Activated CD4-positive, alpha-beta memory T cell treated with anti-CD3 and anti-CD28 coated beads for 36 hours (primary cell): ENCODE measurements around the gene CCND3. TPM values are rescaled to one million over a fixed set of nuclear protein-coding genes. Genes with fewer than 3 reads are reported as not detected.

ENCODE experiments used
- CTCF ChIA-PET: fragments of 350-600 bp; sonication (Branson Sonifier 250); formaldehyde crosslinking; loops from one replicate; lab custom pipeline; 2021; ENCODE audit warnings: antibody characterized with exemption, inconsistent platforms; lab: Charles Lee
- POLR2A ChIA-PET: fragments of 350-600 bp; sonication (Branson Sonifier 250); formaldehyde crosslinking; loops from one replicate; lab custom pipeline; 2021; ENCODE audit warnings: antibody characterized with exemption; lab: Charles Lee
- DNase-seq: peaks from one replicate; pipeline ENCODE4 v3.0.0-alpha.2; 2020
- H3K27ac Mint-ChIP-seq: one replicate; pipeline ENCODE4 v1.8.0; 2021; ENCODE audit warnings: mixed read lengths
- H3K27me3 Mint-ChIP-seq: one replicate; pipeline ENCODE4 v1.8.0; 2021; ENCODE audit warnings: mixed read lengths
- H3K36me3 Mint-ChIP-seq: one replicate; pipeline ENCODE4 v1.8.0; 2021; ENCODE audit warnings: mixed read lengths
- H3K4me1 Mint-ChIP-seq: one replicate; pipeline ENCODE4 v1.8.0; 2021; ENCODE audit warnings: low read depth, mixed read lengths
- H3K4me3 Mint-ChIP-seq: one replicate; pipeline ENCODE4 v1.8.0; 2021; ENCODE audit warnings: mild to moderate bottlenecking, mixed read lengths
- H3K9me3 Mint-ChIP-seq: one replicate; pipeline ENCODE4 v1.8.0; 2021; ENCODE audit warnings: mixed read lengths
- intact Hi-C: fragments of 100-400 bp; cut with micrococcal nuclease; formaldehyde crosslinking; loops from one replicate; pipeline ENCODE4 v1.15.1; 2023
- total RNA-seq, 2 experiments: library from RNA; stranded (reverse); gene quantifications; one replicate each; pipeline ENCODE4 v1.2.3, GENCODE V29; 2021

The CCND3 gene
- total RNA-seq, 2 experiments from 2014 or later, result 570 to 573 TPM

- peak; percentile 96 for DNase-seq
- no peaks in the 10 kb centered on the region for H3K9me3 Mint-ChIP-seq
- POLR2A ChIA-PET, result interaction anchor here (0.6 to 2.9 kb wide), 19 partner anchors 10 to 135 kb away, joined by 3 to 18 read pairs (median 6); partner anchors contain the start of genes CCND3, TAF8, TOMM6 and USP49
Observed at GRCh38 chr6:41920921-41921711, 20.5 kb downstream of the CCND3 start, which contains the start of the genes BYSL and MED20. TSS of gene BYSL (plus strand) at chr6:41921499. CDS start at chr6:41921563, 64 bp downstream. TSS of gene MED20 (minus strand) at chr6:41921139. CDS start at chr6:41921018, 121 bp downstream.

DNA sequence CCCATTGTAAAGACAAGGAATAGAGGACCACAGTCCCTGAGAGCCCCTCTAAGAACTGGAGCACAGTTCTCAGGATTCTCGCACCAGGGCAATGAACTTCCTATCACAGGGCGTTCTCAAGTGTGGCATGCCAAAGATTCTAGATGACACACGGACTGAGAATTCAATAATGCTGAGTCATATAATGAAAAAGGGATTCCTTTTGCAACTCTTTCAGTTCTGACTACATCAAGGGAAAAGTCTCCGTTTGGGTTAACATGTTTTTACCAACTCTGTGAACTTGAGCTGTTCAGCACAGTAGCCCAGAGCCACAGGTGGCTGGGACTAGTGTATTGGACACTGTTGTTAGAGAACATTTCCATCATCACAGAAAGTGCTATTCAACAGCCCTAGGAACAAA lies 24.1 kb downstream of the CCND3 start:
- H3K9me3 Mint-ChIP-seq, result no peaks in the 10 kb centered on the region
- no peaks in the 10 kb centered on the region for H3K27me3 Mint-ChIP-seq
- CTCF ChIA-PET, result interaction anchor here (0.6 to 0.9 kb wide), 3 partner anchors 25 to 245 kb away, joined by 3 to 6 read pairs (median 3); no protein-coding TSS in a partner anchor
- no peak overlapping the region for H3K4me3 Mint-ChIP-seq
- H3K4me1 Mint-ChIP-seq, result peaks cover 32% of the 10 kb centered on the region
- intact Hi-C loops, result no loop called here
- DNase-seq, result peak; percentile 41
- peak overlapping the region; percentile 66 for H3K27ac Mint-ChIP-seq
- POLR2A ChIA-PET, result no interaction called here
- H3K36me3 Mint-ChIP-seq, result peaks cover 15% of the 10 kb centered on the region

More at GRCh38 chr6:41920921-41921711, 20.5 kb downstream of the CCND3 start, which contains the start of the genes BYSL and MED20:
- Mint-ChIP-seq H3K27ac (peak within 1 kb of the TSS; percentile 96), H3K4me3 (peak within 1 kb of the TSS; percentile 93), H3K36me3 (peaks cover 18% of the 10 kb centered on the region), H3K4me1 (peaks cover 49% of the 10 kb centered on the region), H3K27me3 (no peaks in the 10 kb centered on the region)
- CTCF ChIA-PET, result interaction anchor here (0.6 to 7.0 kb wide), 39 partner anchors 8 to 302 kb away, joined by 3 to 156 read pairs (median 4); partner anchors contain the start of genes CCND3, FRS3, MRPS10 and TAF8
- intact Hi-C loops, result loop anchor here (1.0 to 5.0 kb wide), 9 partner anchors 20 to 642 kb away; partner anchors contain the start of genes CCND3, MRPS10, TFEB and TOMM6

DNA sequence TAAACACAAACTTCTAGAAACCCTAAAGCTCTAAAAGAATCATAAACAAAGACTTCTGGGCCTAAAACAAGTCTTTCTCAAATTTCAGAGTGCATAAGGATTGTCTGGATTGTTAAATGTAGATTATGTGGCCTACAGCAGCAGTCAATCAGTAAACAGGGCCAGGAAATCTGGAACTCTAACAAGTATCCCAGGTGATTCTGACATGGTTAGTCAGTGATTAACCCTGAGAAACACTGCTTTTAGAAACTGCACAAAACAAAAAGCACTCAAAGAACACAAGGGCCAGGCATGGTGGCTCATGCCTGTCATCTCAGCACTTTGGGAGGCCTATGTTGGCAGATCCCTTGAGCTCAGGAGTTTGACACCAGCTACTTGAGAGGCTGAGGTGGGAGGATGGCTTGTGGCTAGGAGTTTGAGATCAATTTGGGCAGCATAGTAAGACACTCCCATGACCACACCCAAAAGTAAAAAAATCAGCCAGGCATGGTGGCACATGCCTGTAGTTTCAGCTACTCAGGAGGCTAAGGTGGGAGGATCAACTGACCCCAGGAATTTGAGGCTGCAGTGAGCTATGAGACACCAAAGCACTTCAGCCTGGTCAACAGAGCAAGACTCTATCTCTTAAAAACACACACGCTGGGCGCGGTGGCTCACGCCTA lies 26.6 kb downstream of the CCND3 start:
- intact Hi-C loops, result no loop called here
- ChIA-PET CTCF (interaction anchor here (0.9 to 1.9 kb wide), 3 partner anchors 127 to 132 kb away, joined by 4 to 5 read pairs (median 4); partner anchors contain the start of gene TOMM6), POLR2A (interaction anchor here (1.4 kb wide), 1 partner anchor 9 kb away, joined by 3 read pairs; no protein-coding TSS in a partner anchor)

DNA sequence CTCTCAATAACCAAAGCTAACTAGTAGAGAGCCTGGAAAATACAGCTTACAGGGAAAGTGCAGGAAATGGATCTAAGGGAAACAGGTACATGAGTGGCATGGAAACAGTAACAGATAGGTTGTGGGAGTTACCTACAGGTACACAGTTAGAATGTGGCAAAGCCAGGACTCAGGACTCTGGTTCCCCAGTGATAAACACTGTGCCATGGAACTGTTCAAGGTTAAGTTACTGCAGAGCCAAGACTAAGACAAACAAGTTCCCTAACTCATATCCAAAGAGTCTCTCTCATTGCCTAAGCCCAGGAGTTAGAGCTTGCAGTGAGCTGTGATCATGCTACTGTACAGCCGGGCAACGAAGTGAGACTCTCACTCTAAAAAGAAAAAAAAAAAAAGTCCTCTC lies 27.3 kb downstream of the CCND3 start:
- peaks cover 15% of the 10 kb centered on the region for H3K36me3 Mint-ChIP-seq
- DNase-seq, result no peak
- POLR2A ChIA-PET, result interaction anchor here (1.4 kb wide), 1 partner anchor 9 kb away, joined by 3 read pairs; no protein-coding TSS in a partner anchor
- H3K4me1 Mint-ChIP-seq, result peaks cover 18% of the 10 kb centered on the region
- H3K4me3 Mint-ChIP-seq, result no peak overlapping the region
- CTCF ChIA-PET, result interaction anchor here (0.6 to 1.9 kb wide), 5 partner anchors 11 to 133 kb away, joined by 3 to 5 read pairs (median 4); partner anchors contain the start of gene TOMM6
- H3K27ac Mint-ChIP-seq, result no peak overlapping the region
- no peaks in the 10 kb centered on the region for H3K9me3 Mint-ChIP-seq
- H3K27me3 Mint-ChIP-seq, result no peaks in the 10 kb centered on the region
- intact Hi-C loops, result no loop called here

More for the DNA sequence above, 26.6 kb downstream of the CCND3 start:
- H3K4me1 Mint-ChIP-seq, result peaks cover 23% of the 10 kb centered on the region
- no peak for DNase-seq
- H3K9me3 Mint-ChIP-seq, result no peaks in the 10 kb centered on the region
- H3K27me3 Mint-ChIP-seq, result no peaks in the 10 kb centered on the region
- H3K27ac Mint-ChIP-seq, result no peak overlapping the region
- H3K4me3 Mint-ChIP-seq, result no peak overlapping the region
- H3K36me3 Mint-ChIP-seq, result peaks cover 15% of the 10 kb centered on the region

DNA sequence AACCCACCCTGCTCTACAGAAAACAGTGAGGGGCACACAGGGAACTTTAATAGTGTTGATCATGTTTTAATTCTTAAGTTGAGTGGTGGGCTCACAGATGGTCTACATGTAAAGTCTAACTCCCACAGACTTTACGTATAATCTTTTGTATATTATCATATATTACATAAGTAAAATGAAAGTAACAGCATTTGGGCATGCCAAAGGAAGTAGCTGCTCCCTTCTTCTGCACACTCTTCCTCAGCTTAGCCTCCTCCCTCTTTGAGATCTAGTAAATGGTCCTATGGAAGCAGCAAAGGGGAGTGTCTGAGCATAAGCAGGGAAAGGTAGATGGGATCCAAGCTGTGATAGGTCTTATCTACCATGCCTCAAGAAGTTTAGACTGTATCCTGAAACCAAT lies 31.9 kb downstream of the CCND3 start:
- no peak overlapping the region for H3K4me3 Mint-ChIP-seq
- DNase-seq, result no peak
- CTCF ChIA-PET, result interaction anchor here (0.7 kb wide), 1 partner anchor 11 kb away, joined by 3 read pairs; the partner anchor contains the start of genes BYSL and MED20
- H3K36me3 Mint-ChIP-seq, result peaks cover 15% of the 10 kb centered on the region
- POLR2A ChIA-PET, result no interaction called here
- intact Hi-C loops, result no loop called here
- no peaks in the 10 kb centered on the region for H3K9me3 Mint-ChIP-seq
- no peak overlapping the region for H3K27ac Mint-ChIP-seq
- H3K4me1 Mint-ChIP-seq, result peaks cover 7% of the 10 kb centered on the region
- H3K27me3 Mint-ChIP-seq, result no peaks in the 10 kb centered on the region

DNA sequence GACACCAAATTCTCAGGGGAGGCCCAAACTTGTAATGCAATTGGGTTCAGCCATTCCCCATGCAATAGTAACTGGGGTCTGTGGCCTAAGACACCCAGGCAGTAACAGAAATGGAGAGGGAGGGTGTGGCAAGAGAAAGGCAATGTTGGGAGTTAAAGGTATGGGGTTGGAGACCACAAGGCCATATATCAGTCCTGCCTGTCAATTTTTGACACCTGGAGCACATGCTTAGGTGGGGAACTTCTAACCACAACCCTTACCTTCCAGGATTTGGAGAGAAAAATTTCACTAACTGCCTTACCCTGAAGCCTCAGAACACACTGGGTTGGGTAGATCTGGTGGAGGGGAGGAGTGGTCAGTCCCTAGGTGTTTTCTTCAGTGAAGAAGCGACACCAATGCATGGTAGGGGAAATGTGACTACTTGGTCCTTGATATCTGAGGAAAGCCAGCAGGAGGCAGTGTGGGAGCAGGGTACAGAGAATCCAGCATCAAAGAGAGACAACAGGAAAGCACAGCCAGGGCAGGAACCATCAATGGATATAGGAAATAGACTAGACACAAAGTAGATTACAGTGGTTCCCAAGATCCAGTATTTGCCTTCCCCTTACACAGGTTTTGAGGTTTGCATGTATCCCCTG lies 39.6 kb downstream of the CCND3 start:
- Mint-ChIP-seq H3K27ac (no peak overlapping the region), H3K36me3 (peaks cover 6% of the 10 kb centered on the region), H3K4me3 (no peak overlapping the region), H3K27me3 (no peaks in the 10 kb centered on the region), H3K9me3 (no peaks in the 10 kb centered on the region), H3K4me1 (peaks cover 12% of the 10 kb centered on the region)
- ChIA-PET POLR2A (no interaction called here), CTCF (interaction anchor here (1.0 to 13.0 kb wide), 7 partner anchors 19 to 171 kb away, joined by 4 to 190 read pairs (median 7); partner anchors contain the start of genes BYSL, MED20 and TAF8)
- intact Hi-C loops, result loop anchor here (1.0 kb wide), 1 partner anchor 142 kb away; no protein-coding TSS in a partner anchor
- DNase-seq, result peak; percentile 75

DNA sequence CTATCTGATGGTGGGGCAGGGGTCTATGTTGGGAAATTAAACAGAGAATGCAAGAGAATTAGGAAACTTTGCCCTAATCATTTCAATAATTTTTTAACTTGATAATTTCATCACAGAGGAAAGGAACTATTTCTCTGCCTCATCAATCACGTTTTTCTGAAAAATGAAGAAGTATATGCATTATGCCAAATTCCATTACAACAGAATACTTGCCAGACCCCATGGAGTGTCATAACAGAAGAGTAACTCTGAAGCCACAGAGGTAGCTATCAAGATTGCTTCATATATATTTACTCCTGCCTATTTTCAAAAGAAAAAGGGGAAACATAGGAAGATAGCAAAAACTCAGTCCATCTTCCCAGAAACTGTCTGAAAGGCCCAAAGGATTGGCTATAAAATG lies 40.7 kb downstream of the CCND3 start:
- H3K4me3 Mint-ChIP-seq, result no peak overlapping the region
- intact Hi-C loops, result no loop called here
- ChIA-PET CTCF (interaction anchor here (1.2 to 13.0 kb wide), 5 partner anchors 20 to 145 kb away, joined by 4 to 190 read pairs (median 7); partner anchors contain the start of genes BYSL, MED20 and TAF8), POLR2A (interaction anchor here (0.6 kb wide), 1 partner anchor 750 kb away, joined by 5 read pairs; no protein-coding TSS in a partner anchor)
- peaks cover 2% of the 10 kb centered on the region for H3K36me3 Mint-ChIP-seq
- no peak for DNase-seq
- peaks cover 17% of the 10 kb centered on the region for H3K4me1 Mint-ChIP-seq
- H3K27me3 Mint-ChIP-seq, result no peaks in the 10 kb centered on the region
- no peaks in the 10 kb centered on the region for H3K9me3 Mint-ChIP-seq
- no peak overlapping the region for H3K27ac Mint-ChIP-seq

DNA sequence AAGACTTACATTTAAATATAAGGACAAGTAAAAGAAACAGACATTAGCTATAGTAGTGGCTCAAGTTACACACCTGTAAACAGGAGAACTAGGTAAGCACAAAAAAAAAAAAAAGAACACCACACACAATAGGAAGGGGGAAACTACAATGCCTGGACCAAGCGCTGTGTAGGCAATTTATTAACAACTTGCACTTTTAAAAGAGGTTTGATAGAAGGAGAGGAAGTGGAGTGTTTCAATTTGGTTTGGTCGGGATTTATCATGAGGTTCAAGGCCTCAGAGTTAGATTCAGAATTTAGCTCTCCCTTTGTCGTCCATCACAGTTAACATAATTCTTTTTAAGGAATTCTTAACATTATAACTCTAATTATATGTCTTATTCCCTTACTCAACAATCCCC lies 45.3 kb downstream of the CCND3 start:
- intact Hi-C loops, result no loop called here
- no peak for DNase-seq
- POLR2A ChIA-PET, result interaction anchor here (0.9 to 1.9 kb wide), 6 partner anchors 11 to 153 kb away, joined by 3 to 11 read pairs (median 3); partner anchors contain the start of gene TAF8
- no peaks in the 10 kb centered on the region for H3K9me3 Mint-ChIP-seq
- no peaks in the 10 kb centered on the region for H3K27me3 Mint-ChIP-seq
- peaks cover 9% of the 10 kb centered on the region for H3K4me1 Mint-ChIP-seq
- H3K4me3 Mint-ChIP-seq, result no peak overlapping the region
- CTCF ChIA-PET, result interaction anchor here (1.1 to 13.0 kb wide), 6 partner anchors 9 to 208 kb away, joined by 5 to 190 read pairs (median 13); partner anchors contain the start of genes BYSL, MED20, TAF8 and TOMM6
- H3K27ac Mint-ChIP-seq, result peak overlapping the region; percentile 89
- H3K36me3 Mint-ChIP-seq, result no peaks in the 10 kb centered on the region

DNA sequence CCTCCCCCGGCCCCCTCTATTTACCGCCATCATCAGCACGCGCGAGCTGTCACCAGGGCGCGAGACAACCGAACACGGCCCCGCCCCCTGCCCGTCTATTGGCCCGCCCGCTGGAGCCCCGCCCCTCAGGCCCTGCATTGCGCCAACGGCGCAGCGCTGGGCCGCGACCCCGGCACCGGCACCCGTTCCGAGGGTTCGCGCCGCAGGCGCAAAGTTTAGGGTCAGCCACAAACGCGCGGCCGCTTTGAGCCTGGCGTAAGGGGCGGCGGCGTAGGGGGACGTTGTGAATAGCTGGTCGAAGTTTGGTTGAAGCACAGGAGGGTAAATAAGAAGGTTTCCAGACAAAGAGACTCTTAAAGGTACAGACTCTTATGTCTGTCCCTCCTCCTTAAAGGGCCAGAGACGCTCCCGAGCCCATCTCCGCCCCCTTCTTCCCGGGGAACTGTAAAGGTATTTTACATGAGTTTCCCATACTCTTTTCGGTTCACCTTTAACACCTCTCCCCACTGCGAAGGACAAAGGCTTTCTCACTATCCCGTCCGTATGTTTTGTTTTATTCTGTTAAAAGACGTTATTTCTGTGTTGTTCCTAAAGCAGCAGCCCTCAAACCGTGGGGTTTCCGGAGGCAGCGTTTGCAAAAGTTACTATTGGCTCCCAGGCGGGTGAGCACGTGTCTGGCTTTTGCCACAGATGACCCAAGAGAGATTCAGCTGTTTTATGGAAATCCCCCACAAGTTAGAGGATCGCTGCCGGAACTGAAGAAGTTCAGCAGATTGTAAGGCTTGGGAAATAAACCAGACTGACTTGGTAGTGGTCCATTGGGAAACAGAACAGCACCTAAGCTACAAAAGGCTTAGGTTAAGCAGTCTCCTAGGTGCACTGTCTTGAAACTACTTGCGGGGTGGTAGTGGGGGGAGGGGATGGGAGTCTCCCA lies 46.0 kb downstream of the CCND3 start, which contains the start of gene USP49:
Gene USP49, minus strand, starts transcription at position 76 of the 934 bp plus-strand sequence. CDS start 88,392 bp downstream, outside the sequence.
- CTCF ChIA-PET, result interaction anchor here (1.1 to 13.0 kb wide), 6 partner anchors 10 to 209 kb away, joined by 5 to 190 read pairs (median 13); partner anchors contain the start of genes BYSL, MED20, TAF8 and TOMM6
- no peak within 1 kb of the TSS for H3K4me3 Mint-ChIP-seq
- intact Hi-C loops, result loop anchor here (1.0 to 2.0 kb wide), 5 partner anchors 26 to 153 kb away; partner anchors contain the start of genes BYSL, MED20 and TOMM6

More for the DNA sequence above, 46.0 kb downstream of the CCND3 start, which contains the start of gene USP49:
- Mint-ChIP-seq H3K27me3 (no peaks in the 10 kb centered on the region), H3K36me3 (no peaks in the 10 kb centered on the region), H3K27ac (peak within 1 kb of the TSS; percentile 89), H3K4me1 (peaks cover 9% of the 10 kb centered on the region), H3K9me3 (no peaks in the 10 kb centered on the region)
- POLR2A ChIA-PET, result interaction anchor here (0.9 to 2.0 kb wide), 9 partner anchors 12 to 154 kb away, joined by 3 to 11 read pairs (median 3); partner anchors contain the start of genes BYSL, MED20, TAF8 and TOMM6
- DNase-seq, result peak; percentile 94
